Stomach (tissue), 9 donors: ENCODE results near the gene WDR35. TPM values are rescaled to one million over a fixed set of nuclear protein-coding genes. Genes with fewer than 3 reads are reported as not detected.
A peak's percentile ranks its signal among the peaks of the same experiment; 100 is the strongest.

Source experiments
- DNase-seq, 2 donors: peaks; one replicate each; pipeline versions ENCODE4 v3.0.0 to v3.0.0-alpha.2; 2013 to 2019
- H3K27ac ChIP-seq, 5 donors: fragments of 200-600 bp in 4 of 5; sonication (generic) in 4 of 5; one replicate each; pipeline ENCODE4 v1.5.1; 2013 to 2019; ENCODE audit warnings: mild to moderate bottlenecking in 1 of 5, moderate library complexity in 1 of 5
- H3K27me3 ChIP-seq, 3 donors: fragments of 200-600 bp; sonication (generic); one replicate each; pipeline ENCODE4 v1.5.1; 2017 to 2019; ENCODE audit warnings: mixed run types in 1 of 3
- H3K36me3 ChIP-seq, 4 donors: fragments of 200-600 bp; sonication (generic); 1 replicate in 3 of 4; 2 replicates in 1 of 4; pipeline ENCODE4 v1.5.1; 2016 to 2019
- H3K4me1 ChIP-seq, 4 donors: fragments of 200-600 bp; sonication (generic); one replicate each; pipeline ENCODE4 v1.5.1; 2016 to 2019
- H3K4me3 ChIP-seq, 4 donors: fragments of 200-600 bp; sonication (generic) in 3 of 4; one replicate each; pipeline ENCODE4 v1.5.1; 2016 to 2019; ENCODE audit warnings: mild to moderate bottlenecking in 1 of 4
- H3K9me3 ChIP-seq, 4 donors: fragments of 200-600 bp; sonication (generic); one replicate each; pipeline ENCODE4 v1.5.1; 2016 to 2019
- EP300 ChIP-seq: sonication (generic); formaldehyde crosslinking; IDR thresholded peaks from one replicate; pipeline ENCODE4 v1.6.1; 2017; ENCODE audit warnings: antibody characterized with exemption
- POLR2A ChIP-seq, 4 donors: fragments of 450-650 bp; IDR thresholded peaks; one replicate each; pipeline ENCODE4 v1.6.1; 2016; ENCODE audit warnings: antibody characterized with exemption in 4 of 4, control low read depth in 2 of 4, mild to moderate bottlenecking in 1 of 4, moderate library complexity in 1 of 4
- POLR2AphosphoS5 ChIP-seq, 3 donors: sonication (generic); formaldehyde crosslinking; IDR thresholded peaks; one replicate each; pipeline ENCODE4 v1.6.1; 2016; ENCODE audit warnings: antibody characterized with exemption in 3 of 3
- WGBS, 5 donors: extraction: QIAGEN DNeasy Blood & Tissue Kit in 3 of 5; methylation state at CpG; one replicate each; pipeline versions ENCODE4 v1.1.5 to v1.1.7; 2013 to 2018; 5-methylcytosine and 5-hydroxymethylcytosine counted together
- intact Hi-C: fragments of 100-400 bp; cut with DNase I; formaldehyde crosslinking; loops from one replicate; pipeline ENCODE4 v1.15.1; 2023; ENCODE audit warnings: low total_unique reads
- polyA plus RNA-seq, 3 donors: library from polyadenylated mRNA; stranded (reverse); fragments of 200-250 nt; gene quantifications; one replicate each; pipeline ENCODE4 v1.2.3, GENCODE V29; 2013
- total RNA-seq, 5 donors: library from RNA; depleted of rRNA; stranded (reverse); fragments of >200 nt; gene quantifications; one replicate each; pipeline versions ENCODE4 v1.1.0 to v1.2.3, GENCODE V29; 2014 to 2016
- TF ChIP-seq, protein P1 (sequence below), 7 experiments: fragments of 450-650 bp in 4 of 7; fragments of 200-600 bp in 3 of 7; sonication (generic) in 3 of 7; IDR thresholded peaks; one replicate each; pipeline ENCODE4 v1.5.1; 2016 to 2019; ENCODE audit warnings: antibody characterized with exemption in 7 of 7, control low read depth in 2 of 7, mild to moderate bottlenecking in 1 of 7
- donor health status: healthy with polysubstance abuse.
- donor health status: Bipolar disorder and iron deficiency.
- donor health status: healthy.

Gene WDR35
- total and polyA plus RNA-seq, 8 donors = under 0.01 to 28.3 (median 3.5) TPM

DNA sequence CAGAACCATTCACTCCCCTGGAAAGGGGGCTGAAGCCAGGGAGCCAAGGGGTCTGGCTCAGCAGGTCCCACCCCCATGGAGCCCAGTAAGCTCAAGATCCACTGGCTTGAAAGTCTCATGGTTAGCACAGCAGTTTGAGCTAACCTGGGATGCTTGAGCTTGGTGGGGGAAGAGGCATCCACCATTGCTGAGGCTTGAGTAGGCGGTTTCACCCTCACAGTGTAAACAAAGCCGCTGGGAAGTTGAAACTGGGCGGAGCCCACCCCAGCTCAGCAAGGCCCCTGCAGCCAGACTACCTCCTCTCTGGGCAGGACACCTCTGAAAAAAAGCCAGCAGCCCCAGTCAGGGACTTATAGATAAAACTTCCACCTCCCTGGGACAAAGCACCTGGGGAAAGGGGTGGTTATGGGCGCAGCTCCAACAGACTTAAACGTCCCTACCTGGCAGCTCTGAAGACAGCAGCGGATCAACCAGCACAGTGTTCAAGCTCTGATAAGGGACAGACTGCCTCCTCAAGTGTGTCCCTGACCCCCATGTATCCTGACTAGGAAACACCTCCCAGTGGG is 73.4 kb downstream of the WDR35 start:
- Histone ChIP-seq H3K4me3 (no peak overlapping the region), H3K4me1 (no peaks in the 10 kb centered on the region), H3K36me3 (peaks cover 0 to 27% (median 12%) of the 10 kb centered on the region in 4 donors), H3K27me3 (no peaks in the 10 kb centered on the region), H3K27ac (no peak overlapping the region), H3K9me3 (no peaks in the 10 kb centered on the region)
- intact Hi-C loops = no loop called here
- TF ChIP-seq EP300 (no peak), POLR2A (IDR thresholded peaks at IDR 0.05) (no peak), POLR2AphosphoS5 (IDR thresholded peaks at IDR 0.05) (no peak)
- TF ChIP-seq, protein P1, sequence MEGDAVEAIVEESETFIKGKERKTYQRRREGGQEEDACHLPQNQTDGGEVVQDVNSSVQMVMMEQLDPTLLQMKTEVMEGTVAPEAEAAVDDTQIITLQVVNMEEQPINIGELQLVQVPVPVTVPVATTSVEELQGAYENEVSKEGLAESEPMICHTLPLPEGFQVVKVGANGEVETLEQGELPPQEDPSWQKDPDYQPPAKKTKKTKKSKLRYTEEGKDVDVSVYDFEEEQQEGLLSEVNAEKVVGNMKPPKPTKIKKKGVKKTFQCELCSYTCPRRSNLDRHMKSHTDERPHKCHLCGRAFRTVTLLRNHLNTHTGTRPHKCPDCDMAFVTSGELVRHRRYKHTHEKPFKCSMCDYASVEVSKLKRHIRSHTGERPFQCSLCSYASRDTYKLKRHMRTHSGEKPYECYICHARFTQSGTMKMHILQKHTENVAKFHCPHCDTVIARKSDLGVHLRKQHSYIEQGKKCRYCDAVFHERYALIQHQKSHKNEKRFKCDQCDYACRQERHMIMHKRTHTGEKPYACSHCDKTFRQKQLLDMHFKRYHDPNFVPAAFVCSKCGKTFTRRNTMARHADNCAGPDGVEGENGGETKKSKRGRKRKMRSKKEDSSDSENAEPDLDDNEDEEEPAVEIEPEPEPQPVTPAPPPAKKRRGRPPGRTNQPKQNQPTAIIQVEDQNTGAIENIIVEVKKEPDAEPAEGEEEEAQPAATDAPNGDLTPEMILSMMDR (IDR thresholded peaks at IDR 0.05) = no peak
- WGBS, 5 donors = 63 to 84% (median 66%) methylated on average over 5 to 6 of the region's 6 CpGs
- DNase-seq = peak in 1 of 2 donors; percentile 27

DNA sequence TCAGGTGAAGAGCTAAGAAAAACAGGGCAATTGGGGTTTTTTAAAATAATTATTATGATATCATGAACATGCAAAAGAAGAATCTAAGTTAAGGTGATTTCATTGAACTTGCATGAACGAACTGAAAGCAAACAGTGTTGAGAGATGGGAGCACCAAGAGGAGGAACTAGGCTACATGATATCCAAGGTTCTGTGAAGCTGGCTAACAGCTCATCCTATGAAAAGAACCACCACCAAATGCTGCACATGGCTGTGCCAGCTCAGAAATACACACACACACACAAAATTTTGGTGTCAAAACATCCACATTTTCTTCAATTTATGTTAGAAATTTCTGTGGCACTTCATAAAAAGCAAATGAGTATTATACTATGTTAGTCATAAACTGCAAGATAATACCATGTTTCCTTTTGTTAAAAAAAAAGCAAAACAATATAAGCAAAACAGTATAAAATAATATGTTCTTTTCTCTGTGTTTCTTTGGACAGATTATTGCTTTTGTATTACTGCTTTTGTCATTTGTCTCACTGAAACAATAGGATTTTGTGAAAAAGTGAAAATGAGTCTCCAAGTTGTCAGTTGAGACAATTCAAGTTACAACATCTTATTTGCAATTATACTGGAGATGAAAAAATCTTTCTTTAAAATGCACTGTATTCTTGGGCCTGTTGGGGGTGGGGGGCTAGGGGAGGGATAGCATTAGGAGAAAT is 75.5 kb downstream of the WDR35 start:
- Histone ChIP-seq H3K36me3 (peaks cover 0 to 31% (median 12%) of the 10 kb centered on the region in 4 donors), H3K9me3 (no peaks in the 10 kb centered on the region), H3K27ac (no peak overlapping the region), H3K4me1 (no peaks in the 10 kb centered on the region), H3K4me3 (no peak overlapping the region), H3K27me3 (no peaks in the 10 kb centered on the region)
- TF ChIP-seq EP300 = no peak
- TF ChIP-seq, protein P1 (IDR thresholded peaks at IDR 0.05) = no peak
- no peak for DNase-seq
- 86 to 94% (median 89%) methylated on average over 1 of the region's 1 CpG for WGBS, 5 donors
- intact Hi-C loops = no loop called here

DNA sequence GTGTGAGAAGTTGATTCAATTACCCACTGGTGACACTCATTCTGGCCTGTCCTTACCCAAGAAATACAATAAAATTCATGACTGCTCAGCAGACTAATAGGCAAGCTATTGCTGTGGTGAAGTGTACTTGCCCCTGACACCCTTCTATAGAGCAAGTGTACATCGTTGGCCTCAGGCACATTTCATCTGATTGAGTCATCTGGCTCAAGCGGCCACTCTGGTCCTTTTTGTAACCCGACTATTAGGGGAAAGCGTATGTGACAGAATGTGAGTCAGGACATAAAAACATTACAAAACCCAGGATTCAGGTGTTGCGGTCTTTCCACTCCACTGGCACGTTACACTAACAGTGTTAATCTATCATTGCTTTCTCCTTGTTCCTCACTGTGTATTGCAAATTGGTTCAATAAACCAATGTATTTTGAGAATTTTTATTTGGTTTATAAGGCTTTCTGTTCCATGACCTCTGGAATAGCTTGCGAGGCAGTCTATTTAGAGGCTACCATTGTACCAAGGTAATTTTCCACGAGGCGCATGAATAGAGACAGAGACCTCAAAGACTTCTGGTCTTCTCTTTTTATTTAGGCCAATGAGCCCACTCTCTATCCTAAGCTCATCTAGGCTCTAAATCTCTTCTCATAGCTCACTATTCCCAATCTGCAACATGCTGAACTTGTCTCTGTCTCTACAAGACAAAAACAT is 77.9 kb downstream of the WDR35 start:
- Histone ChIP-seq H3K27ac (no peak overlapping the region), H3K36me3 (peaks cover 0 to 28% (median 12%) of the 10 kb centered on the region in 4 donors), H3K27me3 (no peaks in the 10 kb centered on the region), H3K9me3 (no peaks in the 10 kb centered on the region), H3K4me3 (no peak overlapping the region), H3K4me1 (no peaks in the 10 kb centered on the region)
- intact Hi-C loops = no loop called here
- DNase-seq = no peak
- WGBS, 5 donors = 92 to 97% (median 95%) methylated on average over 9 of the region's 9 CpGs
- TF ChIP-seq EP300 (no peak), POLR2A (IDR thresholded peaks at IDR 0.05) (no peak), POLR2AphosphoS5 (IDR thresholded peaks at IDR 0.05) (no peak)
- TF ChIP-seq, protein P1 (IDR thresholded peaks at IDR 0.05) = no peak

DNA sequence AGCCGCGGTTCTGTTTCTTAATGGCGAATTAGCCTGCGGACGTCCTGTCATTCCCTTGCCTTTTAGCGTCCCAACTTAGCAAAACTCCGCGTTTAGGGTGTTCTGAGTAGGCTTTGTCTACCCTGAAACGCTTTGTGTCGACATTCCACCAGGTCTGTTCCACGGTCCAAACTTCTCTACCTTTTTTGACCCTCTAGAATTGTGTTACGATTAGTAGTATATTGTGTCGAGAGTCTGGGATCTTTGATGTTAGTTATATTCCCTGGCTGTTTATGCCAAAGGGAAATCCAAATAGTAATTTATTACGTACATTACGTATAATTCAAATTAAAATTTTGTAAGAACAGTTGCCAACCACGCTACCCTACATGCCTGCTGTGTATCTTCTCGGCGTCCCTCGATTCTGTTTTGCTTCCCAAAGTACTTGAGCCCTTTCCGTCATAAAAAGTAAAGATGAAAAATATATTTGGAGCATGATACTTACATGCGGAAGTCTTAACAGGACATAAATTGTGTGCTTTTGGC is 87.6 kb downstream of the WDR35 start:
- TF ChIP-seq, protein P1 (IDR thresholded peaks at IDR 0.05) = no peak
- TF ChIP-seq POLR2A (IDR thresholded peaks at IDR 0.05) (no peak), EP300 (no peak), POLR2AphosphoS5 (IDR thresholded peaks at IDR 0.05) (no peak)
- Histone ChIP-seq H3K36me3 (no peaks in the 10 kb centered on the region), H3K27me3 (no peaks in the 10 kb centered on the region), H3K4me3 (peak overlapping the region; percentile 76 to 88 (median 84)), H3K9me3 (no peaks in the 10 kb centered on the region), H3K27ac (peak overlapping the region; percentile 89 to 96 (median 94)), H3K4me1 (peaks cover 28 to 42% (median 35%) of the 10 kb centered on the region in 4 donors)
- 0 to 2% (median 1%) methylated on average over 20 to 21 of the region's 21 CpGs for WGBS, 5 donors
- intact Hi-C loops = no loop called here
- peak in 1 of 2 donors; percentile 55 for DNase-seq
